ENCODE data around the gene APOC3.

DNA sequence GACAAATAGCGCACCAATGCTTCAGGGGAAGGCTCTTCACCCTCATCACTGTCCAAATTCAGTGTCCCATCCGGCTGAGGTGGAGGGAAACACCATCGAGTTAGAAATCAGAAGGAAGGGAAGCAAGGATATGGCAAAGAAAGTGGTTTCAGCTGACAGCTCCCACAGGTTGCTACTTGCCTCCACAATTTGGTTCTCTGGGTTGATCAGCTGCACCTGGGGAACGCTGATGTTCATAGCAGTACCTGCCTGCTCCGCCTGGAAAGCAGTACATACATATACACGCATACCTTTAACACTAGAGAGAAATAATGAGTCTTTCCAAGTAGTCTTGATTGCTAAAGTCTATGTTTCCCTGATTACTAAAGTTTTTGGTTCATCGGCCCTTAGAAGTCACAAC, 45.5 kb downstream of the APOC3 start:
- TF ChIP-seq CTBP1 (IDR thresholded peaks at IDR 0.05; ENCODE audit: borderline replicate concordance) (no peak), CC2D1A (IDR thresholded peaks at IDR 0.05) (no peak), EZH2 (IDR thresholded peaks at IDR 0.05; ENCODE audit: borderline replicate concordance, low read depth, low read length) (no peak), RAD21 (CRISPR knock-in tag; conservative IDR thresholded peaks at IDR 0.05 in 1 of 2, IDR thresholded peaks at IDR 0.05 in 1 of 2) (no peak)
- TF ChIP-seq, protein P1, sequence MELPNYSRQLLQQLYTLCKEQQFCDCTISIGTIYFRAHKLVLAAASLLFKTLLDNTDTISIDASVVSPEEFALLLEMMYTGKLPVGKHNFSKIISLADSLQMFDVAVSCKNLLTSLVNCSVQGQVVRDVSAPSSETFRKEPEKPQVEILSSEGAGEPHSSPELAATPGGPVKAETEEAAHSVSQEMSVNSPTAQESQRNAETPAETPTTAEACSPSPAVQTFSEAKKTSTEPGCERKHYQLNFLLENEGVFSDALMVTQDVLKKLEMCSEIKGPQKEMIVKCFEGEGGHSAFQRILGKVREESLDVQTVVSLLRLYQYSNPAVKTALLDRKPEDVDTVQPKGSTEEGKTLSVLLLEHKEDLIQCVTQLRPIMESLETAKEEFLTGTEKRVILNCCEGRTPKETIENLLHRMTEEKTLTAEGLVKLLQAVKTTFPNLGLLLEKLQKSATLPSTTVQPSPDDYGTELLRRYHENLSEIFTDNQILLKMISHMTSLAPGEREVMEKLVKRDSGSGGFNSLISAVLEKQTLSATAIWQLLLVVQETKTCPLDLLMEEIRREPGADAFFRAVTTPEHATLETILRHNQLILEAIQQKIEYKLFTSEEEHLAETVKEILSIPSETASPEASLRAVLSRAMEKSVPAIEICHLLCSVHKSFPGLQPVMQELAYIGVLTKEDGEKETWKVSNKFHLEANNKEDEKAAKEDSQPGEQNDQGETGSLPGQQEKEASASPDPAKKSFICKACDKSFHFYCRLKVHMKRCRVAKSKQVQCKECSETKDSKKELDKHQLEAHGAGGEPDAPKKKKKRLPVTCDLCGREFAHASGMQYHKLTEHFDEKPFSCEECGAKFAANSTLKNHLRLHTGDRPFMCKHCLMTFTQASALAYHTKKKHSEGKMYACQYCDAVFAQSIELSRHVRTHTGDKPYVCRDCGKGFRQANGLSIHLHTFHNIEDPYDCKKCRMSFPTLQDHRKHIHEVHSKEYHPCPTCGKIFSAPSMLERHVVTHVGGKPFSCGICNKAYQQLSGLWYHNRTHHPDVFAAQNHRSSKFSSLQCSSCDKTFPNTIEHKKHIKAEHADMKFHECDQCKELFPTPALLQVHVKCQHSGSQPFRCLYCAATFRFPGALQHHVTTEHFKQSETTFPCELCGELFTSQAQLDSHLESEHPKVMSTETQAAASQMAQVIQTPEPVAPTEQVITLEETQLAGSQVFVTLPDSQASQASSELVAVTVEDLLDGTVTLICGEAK (IDR thresholded peaks at IDR 0.05), result no peak
- TF ChIP-seq, protein P1 (CRISPR knock-in tag; IDR thresholded peaks at IDR 0.05), result no peak

Measured in K562 (cell line).